ENCODE results near the gene TRIM42. TPM values are rescaled to one million over a fixed set of nuclear protein-coding genes. Genes with fewer than 3 reads are reported as not detected.

TRIM42 gene
- total and polyA plus RNA-seq, 9 of the 15 experiments (the other 6 are each of a cell fraction or from before 2014, with no cell fraction given) = not detected

- FAIRE-seq (no peak), DNase-seq (ENCODE audit: extremely low read depth in 1 of 4, low spot score in 3 of 4) (no peak), ATAC-seq (no peak)
- no TSS peak for BruUV-seq (replicated peaks)
- TF ChIP-seq LCOR (CRISPR knock-in tag; IDR thresholded peaks at IDR 0.05) = no peak
- TF ChIP-seq ZNF395 (CRISPR knock-in tag; IDR thresholded peaks at IDR 0.05) = no peak
- no peak for TF ChIP-seq PML (IDR thresholded peaks at IDR 0.05; ENCODE audit: low read length)
- TF ChIP-seq C11orf30 (IDR thresholded peaks at IDR 0.05; ENCODE audit: low read depth) = no peak
- no peak for TF ChIP-seq DPF2 (IDR thresholded peaks at IDR 0.05)
- no peak for TF ChIP-seq ZNF12 (CRISPR knock-in tag; IDR thresholded peaks at IDR 0.05)
- no peak for TF ChIP-seq POLR2A (conservative IDR thresholded peaks at IDR 0.05)
- TF ChIP-seq DACH1 (IDR thresholded peaks at IDR 0.05; ENCODE audit: partially characterized antibody) = no peak
- TF ChIP-seq ZNF224 (CRISPR knock-in tag; IDR thresholded peaks at IDR 0.05) = no peak
- TF ChIP-seq DNMT1 (IDR thresholded peaks at IDR 0.05) = no peak
- no peak for TF ChIP-seq L3MBTL2 (IDR thresholded peaks at IDR 0.05)
- TF ChIP-seq FUS (optimal IDR thresholded peaks at IDR 0.05; ENCODE audit: low read depth, low read length) = no peak
- TF ChIP-seq EHMT2 (IDR thresholded peaks at IDR 0.05) = no peak
- Histone ChIP-seq H3K4me2 (ENCODE audit: insufficient read depth, low read length) (no peak overlapping the region), H2AFZ (ENCODE audit: low read depth, low read length) (no peak overlapping the region), H3K27me3 (ENCODE audit: control insufficient read depth in 2 of 2, insufficient read depth in 2 of 2, low read length in 2 of 2) (no peaks in the 10 kb centered on the region), H4K20me1 (replicated peaks; ENCODE audit: control insufficient read depth, insufficient read depth, low read length) (no peaks in the 10 kb centered on the region), H3K4me3 (no peak overlapping the region), H3K27ac (ENCODE audit: extremely low read depth, low read depth, low read length) (no peak overlapping the region), H3K9ac (ENCODE audit: insufficient read depth in 1 of 2, low read depth in 2 of 2, low read length in 2 of 2) (no peak overlapping the region), H3K9me1 (ENCODE audit: control insufficient read depth, insufficient read depth, low read length) (no peaks in the 10 kb centered on the region), H3K79me2 (ENCODE audit: control insufficient read depth, insufficient read depth, low read length) (no peaks in the 10 kb centered on the region), H3K9me3 (replicated peaks; ENCODE audit: control insufficient read depth, insufficient read depth, low read depth, low read length) (no peaks in the 10 kb centered on the region), H3K36me3 (ENCODE audit: control insufficient read depth, insufficient read depth, low read length) (no peaks in the 10 kb centered on the region), H3K4me1 (replicated peaks in 1 of 2; ENCODE audit: control insufficient read depth in 2 of 2, insufficient read depth in 2 of 2, low read length in 2 of 2) (no peaks in the 10 kb centered on the region)
- CTCF ChIA-PET (ENCODE audit: low intra/inter-chr PET ratio) = no interaction called here
- in situ Hi-C loops (cut with MboI) = no loop called here
- intact Hi-C loops (cut with micrococcal nuclease) = no loop called here
- WGBS (ENCODE audit: insufficient coverage, low coverage, missing lambda C conversion rate) = 0% methylated on average over 3 of the region's 3 CpGs
- POLR2A ChIA-PET = no interaction called here
These were observed 48.3 kb upstream of the TRIM42 start for GRCh38 chr3:140629357-140630137.

Data from K562 (cell line).